GM12874 (cell line): Measurements from ENCODE around the gene CADM2.

ENCODE experiments used
- TF ChIP-seq, protein P1 (sequence below): IDR thresholded peaks from 2 replicates; pipeline ENCODE4 v1.5.1; 2011; ENCODE audit warnings: low read depth, mild to moderate bottlenecking, control low read depth, low read length, moderate library complexity; ENCODE audit not compliant: insufficient read depth

Gene CADM2

GRCh38 chr3:85853805-85854204, 895.0 kb downstream of the CADM2 start:
- TF ChIP-seq, protein P1, sequence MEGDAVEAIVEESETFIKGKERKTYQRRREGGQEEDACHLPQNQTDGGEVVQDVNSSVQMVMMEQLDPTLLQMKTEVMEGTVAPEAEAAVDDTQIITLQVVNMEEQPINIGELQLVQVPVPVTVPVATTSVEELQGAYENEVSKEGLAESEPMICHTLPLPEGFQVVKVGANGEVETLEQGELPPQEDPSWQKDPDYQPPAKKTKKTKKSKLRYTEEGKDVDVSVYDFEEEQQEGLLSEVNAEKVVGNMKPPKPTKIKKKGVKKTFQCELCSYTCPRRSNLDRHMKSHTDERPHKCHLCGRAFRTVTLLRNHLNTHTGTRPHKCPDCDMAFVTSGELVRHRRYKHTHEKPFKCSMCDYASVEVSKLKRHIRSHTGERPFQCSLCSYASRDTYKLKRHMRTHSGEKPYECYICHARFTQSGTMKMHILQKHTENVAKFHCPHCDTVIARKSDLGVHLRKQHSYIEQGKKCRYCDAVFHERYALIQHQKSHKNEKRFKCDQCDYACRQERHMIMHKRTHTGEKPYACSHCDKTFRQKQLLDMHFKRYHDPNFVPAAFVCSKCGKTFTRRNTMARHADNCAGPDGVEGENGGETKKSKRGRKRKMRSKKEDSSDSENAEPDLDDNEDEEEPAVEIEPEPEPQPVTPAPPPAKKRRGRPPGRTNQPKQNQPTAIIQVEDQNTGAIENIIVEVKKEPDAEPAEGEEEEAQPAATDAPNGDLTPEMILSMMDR, result no peak

DNA sequence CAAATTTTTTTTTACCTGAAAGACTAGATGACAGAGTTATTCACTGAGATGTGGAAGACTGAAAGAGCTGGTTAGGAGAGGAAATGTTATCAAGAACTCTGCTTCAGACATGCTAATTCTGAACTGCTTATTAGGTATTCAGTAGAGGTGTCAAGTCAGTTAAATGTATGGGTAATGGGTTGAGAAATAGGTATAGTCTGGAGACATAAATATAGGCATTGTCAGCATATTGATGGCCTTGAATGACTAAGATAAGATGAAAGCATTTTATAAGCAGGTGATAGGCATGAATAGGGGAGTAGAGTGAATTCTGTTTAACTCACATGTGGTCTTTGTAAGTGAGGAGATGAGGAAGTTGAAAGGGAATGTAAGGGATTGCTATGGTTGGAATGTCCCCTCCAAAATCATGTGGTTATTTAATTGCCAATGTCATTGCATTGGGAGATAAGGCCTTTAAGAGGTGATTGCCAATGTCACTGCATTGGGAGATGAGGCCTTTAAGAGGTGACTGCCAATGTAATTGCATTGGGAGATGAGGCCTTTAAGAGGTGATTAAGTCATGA, 904.2 kb downstream of the CADM2 start:
- TF ChIP-seq, protein P1, result no peak

- TF ChIP-seq, protein P1, result no peak
Measured at GRCh38 chr3:85864896-85865295, 906.1 kb downstream of the CADM2 start.

DNA sequence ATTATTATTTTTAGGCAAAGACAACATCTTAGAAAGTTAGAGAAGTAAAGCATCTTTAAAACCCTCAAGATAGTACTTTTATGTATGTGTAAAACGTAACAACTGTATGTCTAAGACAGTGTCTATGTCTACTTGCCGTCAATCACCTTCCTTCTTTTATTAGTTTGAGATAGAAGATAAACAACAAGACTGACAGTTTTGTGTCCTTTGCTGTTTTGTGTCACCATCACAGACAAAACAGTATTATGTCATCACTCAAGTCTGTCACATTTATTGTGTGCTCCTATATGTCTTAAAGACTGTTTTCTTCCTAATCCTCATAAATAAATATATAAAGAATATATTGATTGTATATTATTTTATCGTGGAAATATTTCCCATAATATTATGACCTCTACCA, 908.3 kb downstream of the CADM2 start:
- TF ChIP-seq, protein P1, result no peak

DNA sequence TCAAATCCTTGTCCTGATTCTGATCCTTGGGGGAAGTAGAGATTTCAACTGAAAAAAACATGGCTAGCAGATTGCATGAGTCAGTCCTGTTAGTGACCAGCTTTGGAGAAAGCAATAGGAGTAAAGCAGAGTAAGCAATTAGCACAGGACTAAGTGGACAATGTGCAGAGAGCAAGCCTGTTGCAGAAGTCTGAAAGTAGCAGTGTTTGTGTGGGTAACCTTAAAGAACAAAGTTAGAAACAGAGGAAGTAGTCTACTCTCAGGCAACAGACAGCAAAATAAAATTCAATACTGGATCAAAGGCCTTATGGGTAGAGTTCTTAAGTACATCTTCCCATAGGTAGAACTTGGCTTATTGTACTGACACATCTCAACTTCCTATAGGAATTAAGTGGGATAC, 916.8 kb downstream of the CADM2 start:
- TF ChIP-seq, protein P1, result no peak

DNA sequence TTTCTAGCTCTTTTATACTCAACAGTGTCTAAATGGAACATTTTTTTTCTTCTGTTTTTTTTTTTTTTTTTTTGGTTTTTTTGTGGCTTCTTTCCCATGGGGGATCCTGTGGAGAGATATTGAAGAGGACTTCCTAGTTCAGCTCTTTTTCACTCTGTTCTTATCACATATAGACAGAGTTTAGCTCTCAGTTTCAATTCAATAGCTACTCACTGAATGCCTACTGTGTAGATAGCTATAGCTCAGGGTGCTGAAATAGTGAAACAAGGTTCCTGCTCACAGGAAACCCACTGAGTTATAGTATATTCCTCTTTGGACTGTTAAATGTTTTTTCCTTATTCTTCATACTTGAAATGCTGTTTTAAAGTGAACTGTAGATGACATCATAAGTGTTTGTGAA, 918.8 kb downstream of the CADM2 start:
- TF ChIP-seq, protein P1, result no peak

DNA sequence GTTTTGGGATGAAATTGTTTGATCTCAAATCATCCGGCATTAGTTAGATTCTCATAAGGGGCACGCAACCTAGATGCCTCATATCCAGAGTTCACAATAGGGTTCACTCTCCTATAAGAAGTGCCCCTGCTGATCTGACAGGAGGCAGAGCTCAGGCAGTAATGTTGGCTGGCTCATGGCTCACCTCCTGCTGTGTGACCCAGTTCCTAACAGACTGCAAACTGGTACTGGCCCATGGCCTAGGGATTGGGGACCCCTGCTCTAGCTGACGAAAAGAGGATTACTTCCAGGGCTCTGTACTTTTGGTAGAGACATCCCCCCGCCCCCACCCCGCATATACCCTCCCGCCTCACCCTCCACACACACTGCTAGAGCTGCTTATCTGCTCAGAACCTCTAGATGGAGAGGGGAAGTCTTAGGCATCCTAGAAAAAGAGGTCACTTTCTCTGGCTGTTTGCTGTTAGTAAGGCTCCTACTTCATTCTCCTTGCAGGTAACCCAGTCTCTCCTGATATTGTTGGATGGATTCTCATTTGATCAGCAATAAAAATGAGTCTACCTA, 923.1 kb downstream of the CADM2 start:
- TF ChIP-seq, protein P1, result no peak
